PC-3 (cell line): ENCODE data around the gene PPP4R3B.

ENCODE experiments used
- CTCF ChIP-seq: fragments of 300-600 bp; sonication (generic); conservative IDR thresholded peaks from 2 replicates; pipeline ENCODE4 v1.5.1; 2017; ENCODE audit warnings: antibody characterized with exemption, low read depth, mild to moderate bottlenecking, low read length
- EZH2 ChIP-seq: fragments of 300-600 bp; sonication (generic); IDR thresholded peaks from one replicate; pipeline ENCODE4 v1.6.1; 2017; ENCODE audit warnings: antibody characterized with exemption, mild to moderate bottlenecking, low read length; ENCODE audit not compliant: unreplicated experiment

- TF ChIP-seq CTCF: no peak
- no peak for TF ChIP-seq EZH2
These were observed 9.7 kb downstream of the PPP4R3B start for GRCh38 chr2:55607717-55608116.
